Neutrophil (primary cell): ENCODE results near the gene FOLR1.

Experiments used
- H3K27ac ChIP-seq: fragments of 200-600 bp; sonication (generic); 2 replicates; pipeline ENCODE4 v1.5.1; 2016; ENCODE audit warnings: mild to moderate bottlenecking, moderate library complexity
- H3K27me3 ChIP-seq: fragments of 200-600 bp; sonication (generic); 2 replicates; pipeline ENCODE4 v1.6.0; 2016; ENCODE audit warnings: mild to moderate bottlenecking
- H3K36me3 ChIP-seq: fragments of 200-600 bp; sonication (generic); 2 replicates; pipeline ENCODE4 v1.5.1; 2017
- H3K4me1 ChIP-seq, 2 experiments: fragments of 200-600 bp in 1 of 2; sonication (generic) in 1 of 2; 1 replicate in 1 of 2; 2 replicates in 1 of 2; pipeline versions ENCODE4 v1.5.1 to v1.6.1; 2013 to 2016; ENCODE audit warnings: low read depth in 1 of 2, low read length in 1 of 2, mild to moderate bottlenecking in 1 of 2, moderate library complexity in 1 of 2; ENCODE audit not compliant: control insufficient read depth in 1 of 2, insufficient read depth in 1 of 2
- H3K4me3 ChIP-seq, 2 experiments: fragments of 200-600 bp in 1 of 2; sonication (generic) in 1 of 2; 1 replicate in 1 of 2; 2 replicates in 1 of 2; pipeline ENCODE4 v1.5.1; 2013 to 2016; ENCODE audit warnings: low read depth in 1 of 2, low read length in 1 of 2, mild to moderate bottlenecking in 1 of 2, moderate library complexity in 1 of 2
- H3K9me3 ChIP-seq: fragments of 200-600 bp; sonication (generic); 2 replicates; pipeline ENCODE4 v1.5.1; 2016
- TF ChIP-seq, protein P1 (sequence below): fragments of 200-600 bp; sonication (generic); IDR thresholded peaks from 2 replicates; pipeline ENCODE4 v1.5.1; 2016; ENCODE audit warnings: antibody characterized with exemption

Gene FOLR1

DNA sequence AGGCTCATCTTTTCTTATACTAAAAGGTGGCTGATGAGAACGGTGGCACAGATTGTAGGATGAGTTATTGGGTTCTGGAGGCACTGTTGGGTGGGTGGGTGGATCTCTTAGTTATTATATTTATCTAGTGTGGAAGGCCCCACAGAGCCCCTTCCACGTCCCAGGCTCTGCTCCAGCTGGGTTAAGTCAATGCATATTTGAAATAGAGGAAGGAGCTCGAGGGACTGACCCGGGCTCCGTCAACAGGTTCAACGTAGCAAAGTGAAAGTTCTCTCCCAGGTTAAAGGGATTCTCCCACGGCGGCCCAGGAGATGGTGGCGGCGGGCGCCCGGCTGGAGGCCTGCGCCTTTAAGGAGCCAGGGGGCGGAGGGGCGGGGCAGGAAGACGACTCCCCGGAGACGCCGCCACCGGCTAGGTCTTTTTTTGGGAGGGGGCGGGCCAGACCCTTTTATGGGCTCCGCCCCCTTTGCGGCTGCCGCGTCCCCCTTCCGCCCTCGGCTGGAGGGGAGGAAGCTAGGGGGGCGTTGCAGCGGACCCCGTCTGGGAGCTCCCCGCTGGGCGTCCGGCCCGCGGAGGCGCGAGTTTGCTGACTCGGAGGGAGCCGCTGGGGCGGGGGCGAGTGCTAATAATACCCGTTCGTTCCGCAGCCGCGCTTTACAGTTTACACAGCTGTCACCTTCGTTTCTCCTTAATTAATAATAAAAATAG is 31.1 kb downstream of the FOLR1 start:
- H3K36me3 ChIP-seq, result peaks cover 14% of the 10 kb centered on the region
- peak overlapping the region; percentile 82 to 98 for H3K4me3 ChIP-seq
- TF ChIP-seq, protein P1, sequence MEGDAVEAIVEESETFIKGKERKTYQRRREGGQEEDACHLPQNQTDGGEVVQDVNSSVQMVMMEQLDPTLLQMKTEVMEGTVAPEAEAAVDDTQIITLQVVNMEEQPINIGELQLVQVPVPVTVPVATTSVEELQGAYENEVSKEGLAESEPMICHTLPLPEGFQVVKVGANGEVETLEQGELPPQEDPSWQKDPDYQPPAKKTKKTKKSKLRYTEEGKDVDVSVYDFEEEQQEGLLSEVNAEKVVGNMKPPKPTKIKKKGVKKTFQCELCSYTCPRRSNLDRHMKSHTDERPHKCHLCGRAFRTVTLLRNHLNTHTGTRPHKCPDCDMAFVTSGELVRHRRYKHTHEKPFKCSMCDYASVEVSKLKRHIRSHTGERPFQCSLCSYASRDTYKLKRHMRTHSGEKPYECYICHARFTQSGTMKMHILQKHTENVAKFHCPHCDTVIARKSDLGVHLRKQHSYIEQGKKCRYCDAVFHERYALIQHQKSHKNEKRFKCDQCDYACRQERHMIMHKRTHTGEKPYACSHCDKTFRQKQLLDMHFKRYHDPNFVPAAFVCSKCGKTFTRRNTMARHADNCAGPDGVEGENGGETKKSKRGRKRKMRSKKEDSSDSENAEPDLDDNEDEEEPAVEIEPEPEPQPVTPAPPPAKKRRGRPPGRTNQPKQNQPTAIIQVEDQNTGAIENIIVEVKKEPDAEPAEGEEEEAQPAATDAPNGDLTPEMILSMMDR, result no peak
- peak overlapping the region; percentile 95 for H3K27ac ChIP-seq
- no peaks in the 10 kb centered on the region for H3K27me3 ChIP-seq
- no peaks in the 10 kb centered on the region for H3K9me3 ChIP-seq
- H3K4me1 ChIP-seq, result peaks cover 17 to 29% of the 10 kb centered on the region in 2 experiments

DNA sequence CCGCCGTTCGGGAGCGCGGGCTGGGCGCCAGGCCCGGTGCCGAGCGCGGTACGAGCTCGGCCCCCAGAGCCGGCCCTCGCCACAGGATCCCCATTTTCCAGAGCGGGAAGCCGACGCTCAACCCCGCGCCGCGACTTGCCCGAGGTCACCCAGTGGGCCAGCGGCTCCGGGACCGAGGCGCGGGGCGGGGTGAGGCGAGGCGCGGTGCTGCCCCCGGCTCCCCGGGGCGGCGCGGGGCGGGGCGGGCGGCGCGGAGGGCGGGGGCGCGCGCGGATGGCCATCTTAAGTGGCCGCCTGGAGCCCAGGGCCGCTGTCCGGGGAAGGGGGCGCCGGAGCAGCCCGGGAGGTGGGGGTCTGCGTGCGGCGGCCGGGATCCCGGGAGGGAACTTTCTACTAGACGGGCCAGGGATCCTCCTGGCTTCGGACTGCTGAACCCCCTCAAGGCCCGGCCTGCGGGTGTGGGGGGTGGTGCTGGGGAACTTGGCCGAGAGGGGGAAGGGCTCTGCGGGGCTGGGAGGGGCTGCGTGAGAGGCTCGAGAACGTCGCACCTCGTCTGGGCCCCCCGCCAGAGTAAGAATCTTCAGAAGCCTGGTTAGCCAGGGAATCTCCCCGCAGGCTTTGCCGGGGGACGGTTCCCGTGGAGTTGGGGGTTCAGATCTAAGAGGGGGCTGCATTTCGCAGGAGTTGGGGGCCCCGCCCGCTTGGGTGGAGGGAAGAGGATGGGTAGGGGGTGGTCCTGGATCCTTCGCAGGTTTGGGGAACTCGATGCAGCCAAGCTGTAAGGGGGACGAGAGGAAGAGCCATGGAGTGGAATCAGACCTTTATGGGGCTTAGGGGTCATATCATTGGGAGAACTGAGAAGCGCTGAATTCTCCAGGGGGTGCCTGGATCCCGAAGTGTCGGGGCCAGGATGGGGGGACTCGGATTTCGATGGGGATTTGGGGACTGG is 31.9 kb downstream of the FOLR1 start:
- TF ChIP-seq, protein P1, result peak; percentile 10
- Histone ChIP-seq H3K27me3 (no peaks in the 10 kb centered on the region), H3K36me3 (peaks cover 23% of the 10 kb centered on the region), H3K4me3 (peak overlapping the region; percentile 82 to 98), H3K4me1 (peaks cover 14 to 27% of the 10 kb centered on the region in 2 experiments), H3K27ac (peak overlapping the region; percentile 95), H3K9me3 (no peaks in the 10 kb centered on the region)

DNA sequence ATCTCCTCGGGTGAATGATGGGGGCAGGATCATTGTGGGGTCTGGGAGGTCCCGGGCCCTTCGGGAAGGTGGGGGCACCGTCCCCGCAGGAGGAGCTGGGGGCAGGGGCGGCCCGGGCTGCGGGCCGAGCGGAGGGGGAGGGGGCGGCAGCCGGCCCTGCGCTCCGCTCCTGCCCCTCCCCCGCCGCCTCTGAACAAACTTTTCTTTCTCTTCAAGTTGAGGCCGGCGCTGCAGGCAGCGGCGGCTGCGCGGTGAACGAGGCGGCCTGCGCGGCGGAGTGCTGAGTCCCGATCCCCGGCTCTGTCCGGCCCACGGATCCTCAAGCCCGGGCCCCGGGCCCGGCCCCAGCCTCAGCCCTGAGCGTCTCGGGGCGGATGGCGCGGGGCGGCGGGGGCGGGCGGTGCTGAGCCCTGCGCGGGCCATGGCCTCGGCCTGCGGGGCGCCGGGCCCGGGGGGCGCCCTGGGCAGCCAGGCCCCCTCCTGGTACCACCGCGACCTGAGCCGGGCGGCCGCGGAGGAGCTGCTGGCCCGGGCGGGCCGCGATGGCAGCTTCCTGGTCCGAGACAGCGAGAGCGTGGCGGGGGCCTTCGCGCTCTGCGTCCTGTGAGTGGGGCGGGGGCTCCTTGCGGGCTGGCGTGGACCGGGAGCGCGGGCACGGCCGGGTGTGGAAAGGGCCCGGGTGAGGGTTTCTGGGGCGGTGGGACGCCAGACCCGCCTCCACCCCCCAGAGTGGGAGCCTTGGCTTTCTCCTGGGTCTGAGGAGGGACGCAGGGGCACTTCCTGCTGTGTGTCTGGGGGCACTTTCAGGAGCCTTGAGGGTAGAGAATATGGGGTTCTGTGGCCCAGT is 32.8 kb downstream of the FOLR1 start, which contains the start of gene INPPL1:
TSS of gene INPPL1 (plus strand) at position 204 of the 847 bp plus-strand sequence. CDS start at position 422, 218 bp downstream.
- TF ChIP-seq, protein P1, result no peak
- peaks cover 1% of the 10 kb centered on the region for H3K9me3 ChIP-seq
- H3K27ac ChIP-seq, result peak within 1 kb of the TSS; percentile 95
- H3K4me3 ChIP-seq, result peak within 1 kb of the TSS; percentile 82 to 98
- peaks cover 14 to 27% of the 10 kb centered on the region in 2 experiments for H3K4me1 ChIP-seq
- no peaks in the 10 kb centered on the region for H3K27me3 ChIP-seq
- peaks cover 32% of the 10 kb centered on the region for H3K36me3 ChIP-seq

DNA sequence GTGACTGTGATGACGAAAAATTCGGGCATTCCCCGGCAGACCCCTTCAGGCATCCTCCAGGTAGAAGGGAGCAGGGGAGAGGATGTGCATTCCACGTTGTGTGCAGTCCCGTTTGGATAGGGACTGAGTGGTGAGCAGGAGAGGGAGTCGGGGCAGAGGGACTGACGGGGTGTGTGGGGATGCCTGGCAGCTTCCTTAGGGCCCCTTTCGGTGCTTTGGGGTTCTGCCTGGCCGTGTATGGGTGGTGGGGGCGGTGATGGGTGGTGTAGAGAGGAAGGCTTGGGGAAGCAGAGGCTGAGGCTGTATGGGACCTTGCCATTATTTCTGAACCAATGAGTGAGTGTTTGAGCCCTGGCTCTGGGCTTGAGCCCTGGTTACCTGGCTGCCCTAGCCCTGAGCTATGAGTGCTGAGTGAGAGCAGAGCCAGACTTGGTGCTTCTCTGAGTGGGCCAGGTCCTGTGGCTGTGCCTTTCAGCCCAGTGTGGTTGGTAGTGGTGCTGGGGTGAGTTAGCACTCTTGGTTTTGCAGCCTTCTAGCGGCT is 33.5 kb downstream of the FOLR1 start:
- Histone ChIP-seq H3K4me1 (peaks cover 14 to 27% of the 10 kb centered on the region in 2 experiments), H3K4me3 (peak overlapping the region; percentile 82 to 98), H3K36me3 (peaks cover 39% of the 10 kb centered on the region), H3K27ac (peak overlapping the region; percentile 95), H3K27me3 (no peaks in the 10 kb centered on the region), H3K9me3 (peaks cover 3% of the 10 kb centered on the region)
- TF ChIP-seq, protein P1, result no peak

DNA sequence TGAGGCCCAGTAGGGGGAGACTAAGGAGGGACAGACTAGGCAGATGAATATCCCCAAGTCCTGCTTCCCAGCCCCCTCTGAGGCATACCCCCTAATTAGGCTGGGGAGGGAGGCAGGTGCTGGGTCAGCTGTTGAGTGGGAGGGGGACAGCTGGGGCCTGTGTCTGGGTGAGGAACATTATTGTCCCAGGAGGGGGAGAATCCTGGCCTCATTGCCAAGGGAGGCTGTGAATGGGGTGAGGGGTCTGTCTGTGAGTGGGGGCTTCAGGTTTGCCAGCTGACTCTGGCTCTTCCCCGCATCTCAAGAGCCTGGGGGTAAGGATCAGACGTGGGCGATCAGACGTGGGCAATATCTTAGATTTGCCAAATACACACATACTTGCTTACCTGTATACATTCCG is 34.8 kb downstream of the FOLR1 start:
- Histone ChIP-seq H3K36me3 (peaks cover 51% of the 10 kb centered on the region), H3K4me1 (peaks cover 14 to 21% of the 10 kb centered on the region in 2 experiments), H3K9me3 (peaks cover 3% of the 10 kb centered on the region), H3K27ac (no peak overlapping the region), H3K4me3 (no peak overlapping the region), H3K27me3 (no peaks in the 10 kb centered on the region)
- TF ChIP-seq, protein P1, result no peak
